ENCODE measurements around the gene KATNBL1.
A peak's percentile ranks its signal among the peaks of the same experiment; 100 is the strongest.

KATNBL1 gene
- total RNA-seq, result 19.7 to 43.5 (median 33.2) reads per million in 18 experiments

GRCh38 chr15:34209421-34210282 lies at the start of gene KATNBL1:
Gene KATNBL1, minus strand, starts transcription at chr15:34210096. Its CDS starts 46,420 bp downstream, at chr15:34163676.
- DNase-seq, result peak; percentile 98 to 99

- no peak for DNase-seq
Measured at GRCh38 chr15:34259566-34259965, 49.7 kb upstream of the KATNBL1 start.

- DNase-seq, result no peak
Measured at GRCh38 chr15:34258151-34258550, 48.3 kb upstream of the KATNBL1 start.

GRCh38 chr15:34252545-34252944 lies 42.6 kb upstream of the KATNBL1 start:
- DNase-seq, result no peak

- DNase-seq, result no peak
Measured at GRCh38 chr15:34248190-34248589, 38.3 kb upstream of the KATNBL1 start.

- no peak for DNase-seq
Measured at GRCh38 chr15:34246276-34246976, 36.5 kb upstream of the KATNBL1 start.

- DNase-seq, result no peak
Measured at GRCh38 chr15:34243226-34243625, 33.3 kb upstream of the KATNBL1 start.

- no peak for DNase-seq
Measured at GRCh38 chr15:34242331-34242710, 32.4 kb upstream of the KATNBL1 start.

GRCh38 chr15:34241376-34242330 lies 31.8 kb upstream of the KATNBL1 start:
- peak; percentile 30 to 51 for DNase-seq

- no peak for DNase-seq
Measured at GRCh38 chr15:34240537-34240936, 30.6 kb upstream of the KATNBL1 start.

GRCh38 chr15:34239151-34239808 lies 29.4 kb upstream of the KATNBL1 start:
- DNase-seq, result no peak

GRCh38 chr15:34233614-34234013 lies 23.7 kb upstream of the KATNBL1 start:
- DNase-seq, result no peak

- peak; percentile 47 to 55 for DNase-seq
Measured at GRCh38 chr15:34223904-34224596, 14.2 kb upstream of the KATNBL1 start.

GRCh38 chr15:34217587-34218225 lies 7.8 kb upstream of the KATNBL1 start:
- DNase-seq, result no peak

- no peak for DNase-seq
Measured at GRCh38 chr15:34216527-34217270, 6.8 kb upstream of the KATNBL1 start.

GRCh38 chr15:34214135-34214534 lies 4.2 kb upstream of the KATNBL1 start:
- DNase-seq, result no peak

GRCh38 chr15:34213690-34214089 lies 3.8 kb upstream of the KATNBL1 start:
- DNase-seq, result no peak

- no peak for DNase-seq
Measured at GRCh38 chr15:34206011-34206410, 3.9 kb downstream of the KATNBL1 start.

- DNase-seq, result no peak
Measured at GRCh38 chr15:34203936-34204335, 6.0 kb downstream of the KATNBL1 start.

- DNase-seq, result no peak
Measured at GRCh38 chr15:34203305-34203704, 6.6 kb downstream of the KATNBL1 start.
